KOPT-K1 (cell line): Measurements from ENCODE around the gene C14orf119.
"Not testable (repeated sequence)": the region's sequence is repeated elsewhere in the genome, so short reads cannot be mapped to it uniquely, and the experiment has no call there.

Source experiments
- H3K27ac ChIP-seq: fragments of 200-600 bp; sonication (generic); 2 replicates; pipeline ENCODE4 v1.5.1; 2016; ENCODE audit warnings: antibody characterized with exemption, mild to moderate bottlenecking, low read depth, low read length; ENCODE audit not compliant: poor library complexity, severe bottlenecking
- H3K36me3 ChIP-seq: fragments of 200-600 bp; sonication (generic); 2 replicates; pipeline ENCODE4 v1.5.1; 2017; ENCODE audit warnings: antibody characterized with exemption, mild to moderate bottlenecking, low read length, moderate library complexity; ENCODE audit not compliant: insufficient read depth
- H3K9me3 ChIP-seq: fragments of 200-600 bp; sonication (generic); 2 replicates; pipeline ENCODE4 v1.5.1; 2017; ENCODE audit warnings: antibody characterized with exemption, low read length, mild to moderate bottlenecking; ENCODE audit not compliant: insufficient read depth, poor library complexity, severe bottlenecking

Gene C14orf119

GRCh38 chr14:23105348-23105824 lies 10.1 kb downstream of the C14orf119 start:
- H3K36me3 ChIP-seq: no peaks in the 10 kb centered on the region
- H3K9me3 ChIP-seq: no peaks in the 10 kb centered on the region
- no peak overlapping the region for H3K27ac ChIP-seq

DNA sequence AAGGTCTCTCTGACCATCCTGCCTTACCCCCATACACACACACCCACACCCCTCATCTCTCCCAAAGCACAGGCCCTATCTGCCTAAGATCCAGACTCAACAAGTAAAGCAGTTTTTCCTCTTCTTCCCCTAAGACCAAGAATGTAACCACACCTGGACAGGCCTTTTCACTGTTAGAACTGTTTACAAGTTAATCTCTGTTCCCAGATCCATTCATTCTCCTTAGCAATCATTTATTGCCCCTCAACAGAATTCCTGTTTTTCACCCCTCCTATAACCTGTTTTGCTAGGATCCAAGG lies 11.4 kb downstream of the C14orf119 start:
- Histone ChIP-seq H3K36me3 (no peaks in the 10 kb centered on the region), H3K27ac (no peak overlapping the region), H3K9me3 (no peaks in the 10 kb centered on the region)

DNA sequence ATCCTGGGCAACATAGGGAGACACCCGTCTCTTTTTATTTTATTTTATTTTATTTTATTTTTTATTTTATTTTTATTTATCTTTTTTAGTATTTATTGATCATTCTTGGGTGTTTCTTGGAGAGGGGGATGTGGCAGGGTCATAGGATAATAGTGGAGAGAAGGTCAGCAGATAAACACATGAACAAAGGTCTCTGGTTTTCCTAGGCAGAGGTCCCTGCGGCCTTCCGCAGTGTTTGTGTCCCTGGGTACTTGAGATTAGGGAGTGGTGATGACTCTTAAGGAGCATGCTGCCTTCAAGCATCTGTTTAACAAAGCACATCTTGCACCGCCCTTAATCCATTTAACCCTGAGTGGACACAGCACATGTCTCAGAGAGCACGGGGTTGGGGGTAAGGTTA lies 12.3 kb downstream of the C14orf119 start:
- H3K27ac ChIP-seq, H3K9me3 ChIP-seq, H3K36me3 ChIP-seq: not testable (repeated sequence)

GRCh38 chr14:23108169-23108568 lies 12.9 kb downstream of the C14orf119 start:
- H3K27ac ChIP-seq, H3K9me3 ChIP-seq, H3K36me3 ChIP-seq: not testable (repeated sequence)

DNA sequence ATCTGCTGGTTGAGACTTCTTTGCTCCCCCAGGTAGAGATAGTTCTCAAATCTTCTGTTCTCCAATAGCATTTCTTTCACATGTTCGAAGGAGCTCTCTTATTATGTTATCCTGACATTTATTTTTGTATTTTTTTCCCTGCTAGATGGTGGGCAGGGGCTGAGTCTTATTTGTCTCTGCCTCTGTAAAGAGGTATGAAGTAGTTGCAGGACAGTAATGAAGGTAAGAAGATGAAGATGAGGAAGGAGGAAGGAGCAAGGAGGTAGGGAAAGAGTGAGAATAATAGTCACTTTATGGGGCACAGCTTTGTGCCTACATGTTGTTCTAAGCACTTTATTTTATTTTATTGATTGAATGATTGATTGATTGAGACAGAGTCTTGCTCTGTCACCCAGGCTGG lies 14.5 kb downstream of the C14orf119 start:
- Histone ChIP-seq H3K27ac (no peak overlapping the region), H3K9me3 (no peaks in the 10 kb centered on the region)

DNA sequence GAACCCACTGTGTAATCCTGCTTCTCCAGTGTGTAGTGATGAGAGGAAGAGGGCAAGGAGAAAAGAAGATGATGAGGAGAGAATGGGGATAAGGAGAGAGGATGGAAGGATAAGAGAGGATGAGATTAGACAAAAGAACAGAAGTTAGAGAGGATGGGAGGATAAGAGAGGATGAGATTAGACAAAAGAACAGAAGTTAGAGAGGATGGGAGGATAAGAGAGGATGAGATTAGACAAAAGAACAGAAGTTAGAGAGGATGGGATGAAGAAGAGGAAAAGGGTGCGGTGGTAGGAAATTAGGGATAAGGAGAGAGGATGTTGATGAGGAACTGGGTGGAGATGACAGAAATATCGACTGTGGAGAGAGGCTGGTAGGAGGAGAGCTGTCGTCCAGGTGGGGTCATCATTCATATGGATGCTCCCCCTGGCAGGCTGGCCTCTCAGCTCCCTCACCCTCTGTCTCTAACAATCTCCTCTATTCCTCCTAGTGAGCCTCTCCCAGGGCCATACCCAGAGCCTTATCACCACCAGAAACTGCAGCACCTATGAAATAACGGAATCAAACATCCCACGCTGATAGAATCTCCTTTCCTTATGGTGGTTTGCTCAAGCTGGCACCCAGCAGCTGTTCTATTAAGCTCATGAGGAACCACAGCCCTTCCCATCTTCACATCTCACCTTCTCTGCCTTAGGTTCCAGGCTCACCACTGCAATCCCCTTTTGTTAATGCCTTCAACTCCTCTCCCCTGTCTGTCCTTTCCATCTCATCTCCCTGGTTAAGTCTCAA lies 15.5 kb downstream of the C14orf119 start:
- Histone ChIP-seq H3K9me3 (no peaks in the 10 kb centered on the region), H3K27ac (peak overlapping the region; percentile 60), H3K36me3 (no peaks in the 10 kb centered on the region)

More for the DNA sequence above, 14.5 kb downstream of the C14orf119 start:
- no peaks in the 10 kb centered on the region for H3K36me3 ChIP-seq

DNA sequence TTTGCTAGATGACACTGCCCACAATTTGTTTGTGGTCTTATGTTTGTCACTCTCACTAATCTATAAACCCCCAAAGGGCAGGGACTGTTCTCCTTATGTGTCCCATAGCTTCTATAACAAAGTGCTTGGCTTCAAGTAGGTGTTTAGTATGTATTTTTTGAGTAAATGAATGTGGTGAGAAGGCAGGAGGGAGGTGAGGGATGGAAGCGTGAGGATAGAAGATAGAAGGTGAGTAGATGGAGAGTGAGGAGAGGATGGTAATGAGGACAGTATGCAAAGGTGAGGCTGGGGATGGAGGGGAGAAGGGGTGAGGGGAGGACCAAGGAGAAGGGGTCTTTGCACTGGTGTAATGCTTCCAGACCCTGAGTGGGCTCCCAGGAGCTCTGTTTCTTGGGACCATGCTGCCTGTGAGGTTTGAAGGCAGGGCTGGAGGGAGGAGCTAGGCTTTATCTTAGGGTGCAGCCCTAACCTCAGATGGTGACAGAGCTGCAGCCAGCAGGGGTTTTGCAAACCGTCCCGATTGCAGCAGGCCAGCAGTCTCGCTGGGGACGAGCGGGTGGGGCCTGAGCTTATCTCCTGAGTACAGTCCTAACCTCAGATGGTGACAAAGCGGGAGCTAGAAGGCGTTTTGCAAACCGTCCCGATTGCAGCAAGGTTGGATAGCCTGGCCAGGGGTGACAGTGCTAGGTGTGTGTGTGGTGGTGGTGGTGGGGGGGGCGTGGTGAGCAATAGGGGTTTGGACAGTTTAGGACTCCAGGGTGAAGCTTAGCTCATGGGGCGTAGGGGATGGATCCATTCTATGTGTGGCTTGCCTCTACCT lies 17.3 kb downstream of the C14orf119 start:
- Histone ChIP-seq H3K27ac (peak overlapping the region; percentile 60), H3K9me3 (no peaks in the 10 kb centered on the region), H3K36me3 (no peaks in the 10 kb centered on the region)

DNA sequence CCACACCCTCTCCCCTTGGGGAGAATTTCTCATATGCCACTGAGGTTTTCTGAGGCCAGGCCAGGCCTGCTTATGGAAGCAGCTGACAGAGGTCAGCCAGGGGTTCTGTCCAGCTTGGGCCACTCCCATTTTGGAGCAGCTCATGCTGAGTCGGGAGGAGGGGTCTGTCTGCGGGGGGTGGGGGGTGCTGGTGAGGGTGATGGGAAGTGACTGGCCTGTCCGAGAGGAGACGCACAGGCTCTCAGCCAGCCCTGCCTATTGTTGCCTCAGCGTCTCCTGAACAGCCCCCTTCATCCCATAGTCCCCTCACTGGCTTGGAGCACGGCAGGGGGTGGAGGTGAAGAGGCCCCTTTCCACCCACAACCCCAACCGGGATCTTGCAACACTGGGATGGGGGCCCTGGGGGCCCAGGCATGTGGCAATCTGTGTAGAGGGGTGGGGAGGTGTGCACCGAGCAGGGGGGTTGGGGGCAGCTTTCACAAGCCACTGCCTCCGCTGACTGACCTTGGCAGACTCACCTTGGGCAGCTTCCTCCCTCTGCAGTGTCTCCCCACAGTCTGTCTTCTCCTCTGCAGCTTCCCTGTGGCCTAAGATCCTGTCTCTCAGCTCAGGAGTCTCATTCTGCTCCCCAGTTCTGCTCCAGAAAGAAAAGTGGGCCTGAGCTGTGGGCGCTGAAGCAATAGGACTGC lies 18.3 kb downstream of the C14orf119 start:
- Histone ChIP-seq H3K36me3 (no peaks in the 10 kb centered on the region), H3K27ac (peak overlapping the region; percentile 60), H3K9me3 (no peaks in the 10 kb centered on the region)

GRCh38 chr14:23114120-23114458 lies 18.8 kb downstream of the C14orf119 start:
- Histone ChIP-seq H3K36me3 (no peaks in the 10 kb centered on the region), H3K9me3 (no peaks in the 10 kb centered on the region)

DNA sequence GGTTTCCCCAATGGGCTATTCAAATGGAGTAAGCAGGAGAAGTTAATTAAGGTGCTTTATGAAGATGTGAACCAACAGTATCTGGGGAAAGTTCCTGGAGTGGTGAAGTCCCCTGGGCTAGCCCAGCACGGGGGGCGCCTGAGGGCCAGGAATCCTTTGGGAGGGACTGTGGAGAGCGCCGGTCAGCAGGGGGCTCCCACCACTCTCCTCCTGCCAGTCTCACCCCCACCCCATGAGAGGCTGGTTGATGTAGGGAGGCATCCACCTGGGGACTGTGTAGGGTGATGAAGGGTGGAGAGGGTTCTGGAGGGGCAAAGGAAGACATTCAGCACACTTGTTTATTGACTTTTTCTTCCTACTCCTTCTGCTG lies 19.3 kb downstream of the C14orf119 start:
- peak overlapping the region; percentile 60 for H3K27ac ChIP-seq
- no peaks in the 10 kb centered on the region for H3K36me3 ChIP-seq
- H3K9me3 ChIP-seq: no peaks in the 10 kb centered on the region

More at GRCh38 chr14:23114120-23114458, 18.8 kb downstream of the C14orf119 start:
- peak overlapping the region; percentile 60 for H3K27ac ChIP-seq

- Histone ChIP-seq H3K9me3 (no peaks in the 10 kb centered on the region), H3K36me3 (no peaks in the 10 kb centered on the region), H3K27ac (peak overlapping the region; percentile 60)
Measured at GRCh38 chr14:23115039-23115731, 19.9 kb downstream of the C14orf119 start.

- no peaks in the 10 kb centered on the region for H3K36me3 ChIP-seq
- peak overlapping the region; percentile 60 for H3K27ac ChIP-seq
Measured at GRCh38 chr14:23115918-23116317, 20.6 kb downstream of the C14orf119 start.

DNA sequence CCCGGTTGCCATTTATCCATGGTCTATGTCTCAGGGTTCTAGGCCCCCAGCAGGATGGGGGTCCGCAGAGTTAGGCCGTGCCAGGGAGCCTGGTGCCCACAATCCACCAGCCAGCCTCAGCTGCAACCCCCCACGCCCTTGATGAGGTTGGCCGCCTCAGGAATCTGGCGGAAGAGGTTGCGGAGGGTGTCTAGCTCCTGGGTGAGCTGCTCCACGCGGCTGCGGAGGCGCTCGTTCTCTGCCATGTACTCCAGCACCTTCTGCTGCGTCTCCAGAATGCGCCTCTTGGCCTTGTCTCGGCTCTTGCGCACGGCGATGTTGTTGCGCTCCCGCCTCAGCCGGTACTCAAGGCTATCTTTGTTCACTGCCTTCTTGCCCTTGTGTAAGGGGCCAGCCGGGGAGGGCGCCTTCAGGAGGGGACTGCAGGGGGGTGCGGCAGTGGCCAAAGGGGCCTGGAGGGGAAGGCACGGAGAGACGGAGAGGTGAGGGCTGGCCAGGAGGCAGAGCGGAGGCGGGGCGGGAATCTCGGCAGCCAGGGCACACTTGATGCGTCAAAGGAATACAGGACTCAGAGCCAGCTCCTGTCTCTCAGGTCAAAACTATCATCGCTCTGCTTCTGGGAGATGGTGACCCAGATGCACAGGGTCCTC lies 22.2 kb downstream of the C14orf119 start:
- H3K36me3 ChIP-seq: no peaks in the 10 kb centered on the region
- H3K27ac ChIP-seq: peak overlapping the region; percentile 78
- no peaks in the 10 kb centered on the region for H3K9me3 ChIP-seq

More at GRCh38 chr14:23115918-23116317, 20.6 kb downstream of the C14orf119 start:
- no peaks in the 10 kb centered on the region for H3K9me3 ChIP-seq

DNA sequence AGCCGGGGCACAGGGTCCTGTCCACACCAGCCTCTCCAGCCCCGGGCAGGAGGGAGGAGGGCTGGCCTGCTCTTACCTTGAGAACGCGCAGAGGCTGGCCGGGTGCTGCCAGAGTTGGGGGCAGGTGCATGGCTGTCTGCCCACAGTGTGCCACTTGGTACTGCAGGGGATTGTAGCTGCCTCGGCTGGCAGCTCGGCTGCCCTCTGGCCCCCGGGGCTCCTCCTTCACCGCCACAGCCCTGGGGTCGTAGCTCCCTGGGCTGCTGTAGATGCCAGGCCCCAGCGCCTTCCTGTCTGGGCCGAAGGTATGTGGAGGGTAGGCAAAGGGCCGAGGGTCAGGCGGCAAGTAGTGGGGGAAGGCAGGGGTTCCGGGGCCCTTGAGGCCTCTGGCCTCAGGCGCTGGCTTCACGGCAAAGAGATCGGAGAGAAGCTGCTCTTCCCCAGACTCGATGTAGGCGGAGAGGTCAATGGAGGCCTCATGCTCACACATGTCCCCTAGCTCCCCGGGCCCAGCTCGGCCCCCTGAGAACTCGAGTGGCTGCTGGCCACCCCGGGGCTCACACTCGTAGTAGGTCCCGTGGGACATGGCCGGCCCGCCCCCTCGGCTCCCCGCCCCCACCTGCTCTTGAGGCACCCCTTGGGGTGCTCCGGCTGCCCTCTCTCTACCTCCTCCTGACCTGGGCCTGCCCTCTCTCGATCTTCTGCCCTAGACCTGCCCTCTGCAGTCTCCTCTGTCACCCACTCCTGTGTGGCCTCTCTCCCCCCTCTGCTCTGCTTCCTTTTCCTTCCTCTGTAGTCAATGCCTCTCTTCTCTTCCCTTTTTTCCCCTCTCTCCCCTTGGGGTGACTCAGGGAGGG lies 23.4 kb downstream of the C14orf119 start, which contains the start of gene CEBPE:
CEBPE (minus strand) TSS at position 750 of the 857 bp plus-strand sequence; CDS start at position 586, 164 bp downstream.
- peak within 1 kb of the TSS; percentile 78 for H3K27ac ChIP-seq
- no peaks in the 10 kb centered on the region for H3K36me3 ChIP-seq
- H3K9me3 ChIP-seq: no peaks in the 10 kb centered on the region
